HEK293 (cell line): ENCODE measurements around the gene TCF7L2.
A peak's percentile ranks its signal among the peaks of the same experiment; 100 is the strongest.
"Not testable (repeated sequence)": the region's sequence is repeated elsewhere in the genome, so short reads cannot be mapped to it uniquely, and the experiment has no call there.

Experiments
- CTCF ChIA-PET: fragments of 350-600 bp; formaldehyde crosslinking; extraction: SDS; loops from one replicate; lab custom pipeline; 2021; ENCODE audit warnings: antibody characterized with exemption; lab: Yijun Ruan, JAX
- POLR2A ChIA-PET: fragments of 300-600 bp; formaldehyde crosslinking; extraction: SDS; loops from one replicate; lab custom pipeline; 2020; ENCODE audit warnings: antibody characterized with exemption, inconsistent platforms; lab: Yijun Ruan, JAX
- H3K27ac ChIP-seq: fragments of 200-500 bp; sonication (Bioruptor generic); 2 replicates; pipeline ENCODE4 v1.5.1; 2014; ENCODE audit warnings: low read depth, low read length, control low read depth, inconsistent platforms; ENCODE audit errors: extremely low read depth
- H3K36me3 ChIP-seq, 2 experiments: fragments of 200-500 bp in 1 of 2; sonication (Bioruptor generic) in 1 of 2; 1 replicate in 1 of 2; 2 replicates in 1 of 2; pipeline ENCODE4 v1.5.1; 2014 to 2017; ENCODE audit warnings: inconsistent platforms in 2 of 2, low read length in 2 of 2; ENCODE audit not compliant: control insufficient read depth in 2 of 2, insufficient read depth in 1 of 2
- H3K4me1 ChIP-seq: fragments of 200-500 bp; sonication (Bioruptor generic); 2 replicates; pipeline ENCODE4 v1.5.1; 2014; ENCODE audit warnings: mild to moderate bottlenecking, low read length, inconsistent platforms; ENCODE audit not compliant: control insufficient read depth, insufficient read depth
- H3K4me3 ChIP-seq: 2 replicates; pipeline ENCODE4 v1.5.1; 2011; ENCODE audit warnings: low read depth, mild to moderate bottlenecking, control low read depth, low read length, moderate library complexity
- H3K9me3 ChIP-seq: fragments of 200-500 bp; sonication (Bioruptor generic); 2 replicates; pipeline ENCODE4 v1.5.1; 2014; ENCODE audit warnings: low read depth, low read length, inconsistent platforms; ENCODE audit not compliant: control insufficient read depth, insufficient read depth
- ATF2 ChIP-seq: fragments of 450-650 bp; formaldehyde crosslinking; IDR thresholded peaks from 2 replicates; pipeline ENCODE4 v1.5.1; 2016; ENCODE audit warnings: missing biosample characterization, missing genetic modification characterization, low read depth
- CTCF ChIP-seq: fragments of 450-650 bp; formaldehyde crosslinking; IDR thresholded peaks from 2 replicates; pipeline ENCODE4 v1.5.1; 2016; ENCODE audit warnings: missing biosample characterization, missing genetic modification characterization
- PRDM6 ChIP-seq: fragments of 450-650 bp; formaldehyde crosslinking; IDR thresholded peaks from 2 replicates; pipeline ENCODE4 v1.5.1; 2017; ENCODE audit warnings: missing biosample characterization, missing genetic modification characterization
- SP2 ChIP-seq: fragments of 450-650 bp; formaldehyde crosslinking; IDR thresholded peaks from 2 replicates; pipeline ENCODE4 v1.5.1; 2016; ENCODE audit warnings: missing biosample characterization, missing genetic modification characterization
- ZBTB8A ChIP-seq: fragments of 450-650 bp; formaldehyde crosslinking; IDR thresholded peaks from 2 replicates; pipeline ENCODE4 v1.5.1; 2016; ENCODE audit warnings: missing biosample characterization, missing genetic modification characterization
- ZNF146 ChIP-seq: fragments of 450-650 bp; formaldehyde crosslinking; IDR thresholded peaks from 2 replicates; pipeline ENCODE4 v1.5.1; 2016; ENCODE audit warnings: missing biosample characterization, missing genetic modification characterization
- ZNF26 ChIP-seq: fragments of 450-650 bp; formaldehyde crosslinking; IDR thresholded peaks from 2 replicates; pipeline ENCODE4 v1.5.1; 2016; ENCODE audit warnings: missing biosample characterization, missing genetic modification characterization
- ZNF391 ChIP-seq: fragments of 450-650 bp; formaldehyde crosslinking; IDR thresholded peaks from 2 replicates; pipeline ENCODE4 v1.5.1; 2016; ENCODE audit warnings: low read depth, missing biosample characterization, missing genetic modification characterization, borderline replicate concordance
- ZNF426 ChIP-seq: fragments of 450-650 bp; formaldehyde crosslinking; IDR thresholded peaks from 2 replicates; pipeline ENCODE4 v1.5.1; 2017; ENCODE audit warnings: missing biosample characterization, missing genetic modification characterization, mild to moderate bottlenecking, inconsistent platforms, moderate library complexity
- ZNF514 ChIP-seq: fragments of 450-650 bp; formaldehyde crosslinking; IDR thresholded peaks from 2 replicates; pipeline ENCODE4 v1.5.1; 2016; ENCODE audit warnings: missing biosample characterization, missing genetic modification characterization
- ZNF558 ChIP-seq: fragments of 450-650 bp; formaldehyde crosslinking; IDR thresholded peaks from 2 replicates; pipeline ENCODE4 v1.5.1; 2016; ENCODE audit warnings: missing biosample characterization, missing genetic modification characterization
- ZNF704 ChIP-seq: fragments of 450-650 bp; formaldehyde crosslinking; IDR thresholded peaks from 2 replicates; pipeline ENCODE4 v1.5.1; 2016; ENCODE audit warnings: missing biosample characterization, missing genetic modification characterization

TCF7L2 gene

GRCh38 chr10:113064039-113064438, 114.0 kb downstream of the TCF7L2 start:
- Histone ChIP-seq H3K4me1 (peaks cover 35% of the 10 kb centered on the region), H3K9me3 (no peaks in the 10 kb centered on the region), H3K4me3 (no peak overlapping the region), H3K36me3 (no peaks in the 10 kb centered on the region; a peak in 1 of 3 replicates), H3K27ac (no peak overlapping the region)
- TF ChIP-seq ZNF514 (tag by site-specific recombination), result no peak
- 0 out of 2 replicates have a peak, but pooled peaks have one; percentile 9 for TF ChIP-seq ZNF391 (tag by site-specific recombination)
- ChIA-PET CTCF (interaction anchor here (0.6 to 1.3 kb wide), 4 partner anchors 11 to 1040 kb away, joined by 3 to 5 read pairs (median 3); no protein-coding TSS in a partner anchor), POLR2A (no interaction called here)

- POLR2A ChIA-PET, H3K9me3 ChIP-seq, H3K4me3 ChIP-seq, H3K27ac ChIP-seq, H3K36me3 ChIP-seq: not testable (repeated sequence)
- CTCF ChIA-PET, result interaction anchor here (0.7 to 1.2 kb wide), 3 partner anchors 10 to 105 kb away, joined by 3 to 8 read pairs (median 6); no protein-coding TSS in a partner anchor
- H3K4me1 ChIP-seq, result peaks cover 21% of the 10 kb centered on the region
These were observed 116.1 kb downstream of the TCF7L2 start for GRCh38 chr10:113066120-113066519.

- CTCF ChIA-PET, result interaction anchor here (0.7 to 1.2 kb wide), 3 partner anchors 11 to 105 kb away, joined by 3 to 8 read pairs (median 6); no protein-coding TSS in a partner anchor
- TF ChIP-seq ATF2 (tag by site-specific recombination), result no peak
- POLR2A ChIA-PET, result no interaction called here
- Histone ChIP-seq H3K36me3 (no peaks in the 10 kb centered on the region; a peak in 1 of 3 replicates), H3K4me1 (peaks cover 21% of the 10 kb centered on the region), H3K27ac (no peak overlapping the region), H3K9me3 (no peaks in the 10 kb centered on the region), H3K4me3 (no peak overlapping the region)
These were observed 116.7 kb downstream of the TCF7L2 start for GRCh38 chr10:113066561-113067312.

- POLR2A ChIA-PET, result no interaction called here
- no peaks in the 10 kb centered on the region for H3K9me3 ChIP-seq
- peaks cover 18% of the 10 kb centered on the region for H3K4me1 ChIP-seq
- no peak overlapping the region for H3K4me3 ChIP-seq
- TF ChIP-seq ZNF558 (tag by site-specific recombination) (no peak), ZNF704 (tag by site-specific recombination) (no peak), ZNF146 (no peak), ZNF26 (tag by site-specific recombination) (no peak), PRDM6 (tag by site-specific recombination) (no peak), SP2 (tag by site-specific recombination) (no peak), ZNF426 (tag by site-specific recombination) (no peak), ZBTB8A (tag by site-specific recombination) (no peak), CTCF (tag by site-specific recombination) (no peak)
- H3K36me3 ChIP-seq, result no peaks in the 10 kb centered on the region; a peak in 1 of 3 replicates
- CTCF ChIA-PET, result no interaction called here
- no peak overlapping the region for H3K27ac ChIP-seq
These were observed 117.5 kb downstream of the TCF7L2 start for GRCh38 chr10:113067501-113067900.
